Left colon (tissue), 2 donors: Measurements from ENCODE around the gene FSTL1. TPM values are rescaled to one million over a fixed set of nuclear protein-coding genes. Genes with fewer than 3 reads are reported as not detected.
A peak's percentile ranks its signal among the peaks of the same experiment; 100 is the strongest.
"Not testable (repeated sequence)": the region's sequence is repeated elsewhere in the genome, so short reads cannot be mapped to it uniquely, and the experiment has no call there.

ENCODE experiments used
- ATAC-seq: fragments of 200-7000 bp; cut with Tn5 transposase; one replicate; pipeline ENCODE4 v1.9.1; 2020; ENCODE audit warnings: mild to moderate bottlenecking, moderate library complexity
- DNase-seq, 2 donors: peaks; one replicate each; pipeline ENCODE4 v3.0.0-alpha.2; 2020
- intact Hi-C, 2 donors: fragments of 100-400 bp; cut with DNase I in 1 of 2; cut with micrococcal nuclease in 1 of 2; formaldehyde crosslinking; loops; one replicate each; pipeline versions ENCODE4 v1.11.2 to v1.14.0; 2022; cut with DNase I, micrococcal nuclease
- total RNA-seq, 2 donors: library from RNA; stranded (reverse); fragmentation: NEBNext Ultra II Directional; extraction: Animal tissue kit (Norgen Biotek cat#: 25700); gene quantifications; one replicate each; pipeline ENCODE4 v1.2.1, GENCODE V29; 2021
- donor health status: DM: no; HTN: no; CAD: no.
- donor health status: DM: yes; HTN: yes; CAD: no.

FSTL1 gene
- total RNA-seq, 2 donors from 2014 or later: 34.4 to 61.7 TPM

DNA sequence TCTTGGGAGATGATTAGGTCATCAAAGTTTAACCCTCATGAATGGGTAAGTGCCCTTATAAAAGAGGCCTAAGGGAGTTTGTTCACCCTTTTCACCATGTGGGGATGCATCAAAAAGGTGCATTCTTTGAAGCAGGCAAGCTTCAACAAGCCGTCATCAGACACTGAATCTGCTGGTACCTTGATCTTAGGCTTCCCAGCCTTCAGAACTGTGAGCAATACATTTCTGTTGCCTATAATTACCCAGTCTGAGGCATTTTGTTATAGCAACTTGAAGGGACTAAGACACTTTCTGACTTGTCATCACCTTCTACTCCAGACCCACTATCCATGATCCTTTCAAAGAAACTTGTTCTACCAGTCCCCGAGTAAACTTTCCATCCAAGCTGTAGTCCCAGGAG, 57.0 kb downstream of the FSTL1 start:
- DNase-seq (no peak), ATAC-seq (no peak)
- intact Hi-C loops: no loop called here

DNA sequence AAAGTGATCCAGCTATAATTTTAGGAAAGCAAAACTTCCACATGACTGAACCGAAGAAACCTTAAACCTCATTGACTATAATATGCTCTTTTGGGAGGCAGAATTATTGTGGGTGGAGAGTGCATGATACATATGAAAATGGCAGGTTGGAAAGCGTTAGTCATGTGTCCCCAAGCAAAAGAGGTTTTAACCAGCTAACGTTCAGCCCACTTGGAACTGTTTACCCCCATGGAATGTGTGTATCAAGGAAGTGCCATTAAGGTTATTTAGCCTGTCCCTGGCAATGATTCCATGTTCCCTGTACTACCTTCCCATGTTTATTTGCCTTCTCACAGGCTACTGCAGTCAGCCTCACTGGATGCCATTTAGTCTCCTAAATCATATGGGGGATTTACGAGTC, 57.5 kb downstream of the FSTL1 start:
- intact Hi-C loops: no loop called here
- DNase-seq (no peak), ATAC-seq (no peak)

DNA sequence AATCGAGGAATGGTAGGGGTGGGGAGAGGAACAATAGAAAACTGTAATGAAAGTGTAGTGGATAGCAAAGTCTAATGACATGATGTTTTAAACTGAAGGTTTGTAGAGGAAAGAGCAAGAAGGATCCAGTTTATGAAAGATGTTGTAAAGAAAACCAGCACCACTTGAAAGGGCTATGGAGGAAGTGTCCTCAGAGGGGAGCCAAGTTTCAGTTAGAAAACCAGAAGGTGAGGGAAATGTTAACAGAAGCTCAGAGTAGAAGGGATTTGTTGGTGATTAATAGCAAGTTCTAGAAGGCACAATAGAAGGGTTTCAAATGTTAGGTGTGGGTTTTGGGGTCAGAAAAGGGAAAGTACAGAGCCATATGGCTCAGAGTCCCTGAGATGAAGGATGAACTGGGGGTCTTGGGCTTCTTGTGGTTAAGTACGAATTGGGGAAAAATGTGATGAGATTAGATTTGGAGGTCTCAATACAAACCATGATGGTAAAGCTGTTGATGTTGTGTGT, 67.8 kb downstream of the FSTL1 start:
- ATAC-seq (no peak), DNase-seq (no peak)
- intact Hi-C loops: no loop called here

DNA sequence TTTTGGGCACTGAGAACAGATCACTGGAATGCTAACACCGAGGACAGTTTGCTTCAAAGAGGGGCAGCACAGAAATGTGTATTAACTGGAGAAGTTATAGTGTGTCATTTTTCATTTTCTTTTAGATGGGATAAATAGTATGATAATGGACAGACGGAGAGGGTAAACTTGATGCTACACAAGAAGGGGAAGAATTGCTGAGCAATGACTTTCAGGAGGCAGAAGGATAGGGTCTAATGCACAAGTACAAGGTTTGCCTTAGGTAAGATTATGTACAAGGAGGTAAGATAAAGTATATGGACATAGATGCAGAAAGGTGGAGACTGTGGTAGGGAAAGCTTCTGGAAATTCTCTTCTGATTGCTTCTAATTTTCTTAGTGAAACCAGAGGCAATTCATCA, 69.3 kb downstream of the FSTL1 start:
- ATAC-seq: no peak
- intact Hi-C loops: no loop called here
- no peak for DNase-seq

DNA sequence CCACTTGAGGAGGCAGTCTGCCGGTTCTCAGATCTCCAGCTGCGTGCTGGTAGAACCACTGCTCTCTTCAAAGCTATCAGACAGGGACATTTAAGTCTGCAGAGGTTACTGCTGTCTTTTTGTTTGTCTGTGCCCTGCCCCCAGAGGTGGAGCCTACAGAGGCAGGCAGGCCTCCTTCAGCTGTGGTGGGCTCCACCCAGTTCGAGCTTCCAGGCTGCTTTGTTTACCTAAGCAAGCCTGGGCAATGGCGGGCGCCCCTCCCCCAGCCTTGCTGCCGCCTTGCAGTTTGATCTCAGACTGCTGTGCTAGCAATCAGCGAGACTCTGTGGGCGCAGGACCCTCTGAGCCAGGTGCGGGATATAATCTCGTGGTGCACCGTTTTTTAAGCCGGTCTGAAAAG, 72.8 kb downstream of the FSTL1 start:
- DNase-seq, intact Hi-C loops, ATAC-seq: not testable (repeated sequence)

DNA sequence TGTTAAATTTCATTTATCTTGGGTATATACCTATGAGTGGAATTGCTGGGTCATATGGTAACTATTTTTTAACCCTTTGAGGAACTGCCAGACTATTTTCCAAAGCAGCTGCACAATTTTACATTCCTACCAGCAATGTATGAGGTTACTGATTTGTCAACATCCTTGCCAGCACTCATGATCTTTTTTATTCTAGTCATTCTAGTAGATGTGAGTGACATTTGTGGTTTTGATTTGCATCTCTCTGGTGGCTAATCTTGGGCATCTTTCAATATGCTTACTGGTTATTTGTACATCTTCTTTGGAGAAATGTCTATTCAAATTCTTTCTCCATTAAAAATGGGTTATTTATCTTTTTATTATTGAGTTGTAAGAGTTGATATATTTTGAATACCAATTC, 80.3 kb downstream of the FSTL1 start:
- ATAC-seq: no peak
- intact Hi-C loops: no loop called here
- no peak for DNase-seq

DNA sequence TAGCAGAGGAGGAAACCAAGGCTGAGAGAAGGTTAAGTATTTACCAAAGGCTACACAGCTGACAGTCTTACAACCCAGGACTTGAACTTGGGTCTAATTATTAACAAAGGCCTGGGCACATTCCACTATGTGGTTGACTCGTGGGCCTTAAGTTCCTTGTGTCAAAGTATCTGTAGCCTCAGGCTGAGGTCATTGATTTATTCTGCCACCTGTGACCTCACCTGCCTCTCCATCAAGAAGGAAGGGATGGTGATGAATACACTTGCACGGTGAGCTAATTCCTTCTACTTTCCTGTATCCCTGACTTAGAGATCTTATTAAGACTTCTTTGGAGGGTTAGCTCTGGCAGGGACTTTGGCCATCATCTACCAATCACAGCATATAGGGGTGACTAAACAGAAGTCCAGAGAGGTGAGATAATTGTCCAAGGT, 81.7 kb downstream of the FSTL1 start:
- no peak for ATAC-seq
- intact Hi-C loops: no loop called here
- DNase-seq: no peak

DNA sequence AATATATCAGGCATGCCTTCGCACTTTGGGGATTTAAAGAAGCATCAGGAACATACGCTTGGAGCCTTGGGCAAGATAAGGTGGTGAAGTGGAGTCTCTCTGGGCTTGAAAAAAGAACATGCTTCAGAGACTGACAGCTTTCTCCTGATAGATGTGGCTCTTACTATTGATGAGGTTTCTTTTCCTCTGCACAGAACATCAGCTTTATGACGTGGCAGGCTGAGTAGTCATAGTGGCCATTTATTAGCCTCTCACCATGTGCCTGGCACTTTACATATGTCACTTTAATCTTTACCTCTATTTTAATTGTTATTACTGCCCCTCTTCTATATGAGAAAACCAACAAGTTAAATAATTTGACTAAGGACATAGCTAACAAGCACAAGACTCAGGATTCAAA, 82.6 kb downstream of the FSTL1 start:
- DNase-seq: no peak
- intact Hi-C loops: no loop called here
- no peak for ATAC-seq

DNA sequence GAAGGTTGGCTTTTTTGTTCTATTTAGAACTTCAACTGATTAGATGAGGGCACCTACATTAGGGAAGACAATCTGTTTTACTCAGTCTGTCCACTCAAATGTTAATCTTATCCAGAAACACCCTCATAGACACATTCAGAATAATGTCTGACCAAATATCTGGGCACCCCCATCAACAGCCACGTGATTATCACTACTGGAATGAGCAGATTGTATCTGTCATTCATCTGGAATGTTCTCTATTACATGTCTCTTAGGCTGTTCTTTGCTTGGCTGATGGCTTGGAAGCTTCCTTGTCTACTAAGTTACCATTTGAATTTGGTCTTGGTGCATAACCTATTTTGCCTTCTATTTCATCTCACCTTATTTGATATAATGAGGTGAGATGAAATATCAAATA, 86.0 kb downstream of the FSTL1 start:
- ATAC-seq (no peak), DNase-seq (no peak)
- intact Hi-C loops: no loop called here

DNA sequence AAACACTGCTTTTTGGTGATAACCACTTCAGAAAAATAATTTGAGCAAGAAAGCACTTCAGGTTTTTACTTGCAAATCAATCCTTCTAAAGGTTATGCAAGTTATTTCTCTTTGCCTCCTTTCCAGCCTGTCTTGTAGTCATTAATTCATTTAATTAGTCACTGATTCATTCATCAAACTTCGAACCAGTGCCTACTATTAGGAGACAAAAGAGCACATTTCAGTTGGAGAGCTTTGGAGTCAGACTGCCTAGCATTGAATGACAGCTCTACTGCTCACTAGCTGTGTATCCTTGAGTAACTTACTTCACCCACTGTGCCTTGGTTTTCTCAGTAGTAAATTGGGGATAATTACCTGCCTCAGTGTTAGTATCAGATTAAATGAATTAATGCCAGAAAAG, 86.7 kb downstream of the FSTL1 start:
- no peak for DNase-seq
- ATAC-seq: no peak
- intact Hi-C loops: no loop called here

DNA sequence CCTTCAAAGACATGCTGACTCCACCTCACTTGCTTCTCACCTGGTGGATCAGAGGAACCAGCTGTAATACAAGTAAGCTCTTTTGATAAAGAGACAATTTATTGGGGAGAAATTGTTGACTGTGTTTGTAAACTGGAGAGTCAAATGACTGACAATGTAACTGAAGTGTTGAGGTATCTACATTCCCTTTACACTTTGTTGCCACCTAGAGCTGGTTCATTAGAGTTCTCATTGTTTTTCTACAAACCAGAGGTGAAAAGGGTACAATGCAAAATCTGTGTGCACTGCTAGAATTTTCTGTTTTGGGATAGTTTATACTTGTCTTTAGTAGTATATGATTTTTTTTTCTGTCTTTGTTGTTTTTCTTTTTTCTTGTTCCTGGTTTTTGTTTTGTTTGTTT, 93.0 kb downstream of the FSTL1 start:
- intact Hi-C loops: no loop called here
- no peak for ATAC-seq
- DNase-seq: no peak

DNA sequence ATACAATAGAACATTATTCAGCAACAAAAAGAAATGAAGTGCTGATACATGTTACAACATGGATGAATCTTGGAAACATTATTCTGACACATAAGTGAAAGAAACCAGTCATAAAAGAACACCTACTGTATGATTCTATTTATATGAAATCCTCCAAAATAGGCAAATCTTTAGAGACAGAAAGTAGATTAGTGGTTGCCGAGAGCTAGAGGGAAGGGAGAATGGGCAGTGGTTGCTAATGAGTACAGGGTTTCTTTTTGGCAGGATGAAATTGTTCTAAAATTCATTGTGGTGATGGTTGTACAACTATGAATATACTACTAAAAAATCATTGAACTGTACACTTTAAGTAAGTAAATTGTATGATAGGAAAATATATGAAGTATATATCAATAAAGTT, 95.3 kb downstream of the FSTL1 start:
- intact Hi-C loops: no loop called here
- ATAC-seq (no peak), DNase-seq (no peak)

DNA sequence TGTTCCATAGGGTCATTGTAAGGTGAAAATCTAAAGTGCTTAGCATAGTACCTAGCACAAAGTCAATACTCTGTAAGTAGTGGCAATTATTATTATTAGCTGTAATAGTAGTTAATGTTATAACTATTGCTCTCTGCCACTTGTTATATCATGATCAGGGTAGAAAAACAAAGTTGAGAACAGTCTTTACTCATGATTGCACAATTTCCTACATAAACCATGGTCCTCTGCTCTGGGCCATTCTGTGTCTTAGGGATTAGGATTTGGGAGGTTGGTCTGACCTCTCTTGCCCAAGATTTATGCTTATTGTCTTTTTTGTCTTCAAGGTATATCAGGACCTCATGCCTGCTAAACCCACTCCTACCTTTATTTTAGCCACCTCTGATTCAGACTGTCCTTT, 97.3 kb downstream of the FSTL1 start:
- intact Hi-C loops: no loop called here
- ATAC-seq (no peak), DNase-seq (no peak)

DNA sequence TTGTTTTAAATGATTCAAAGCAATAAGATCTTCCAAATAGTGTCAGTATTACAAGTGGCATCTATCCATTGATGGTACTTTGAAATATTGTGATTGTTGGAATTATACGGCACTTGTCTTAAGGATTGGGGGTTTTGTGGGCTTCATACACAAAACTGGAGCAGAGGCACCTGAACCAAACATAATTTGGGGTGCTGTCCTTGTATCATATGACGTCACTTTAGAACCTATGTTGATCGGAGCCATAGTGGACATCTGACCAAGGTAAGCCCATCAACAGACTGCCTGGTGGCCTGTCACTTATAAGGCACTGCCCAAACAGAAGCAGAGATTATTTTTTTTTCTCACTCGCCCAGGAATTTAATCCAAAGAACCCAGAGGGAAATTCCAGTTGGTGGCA, 98.8 kb downstream of the FSTL1 start:
- DNase-seq (no peak), ATAC-seq (no peak)
- intact Hi-C loops: no loop called here

DNA sequence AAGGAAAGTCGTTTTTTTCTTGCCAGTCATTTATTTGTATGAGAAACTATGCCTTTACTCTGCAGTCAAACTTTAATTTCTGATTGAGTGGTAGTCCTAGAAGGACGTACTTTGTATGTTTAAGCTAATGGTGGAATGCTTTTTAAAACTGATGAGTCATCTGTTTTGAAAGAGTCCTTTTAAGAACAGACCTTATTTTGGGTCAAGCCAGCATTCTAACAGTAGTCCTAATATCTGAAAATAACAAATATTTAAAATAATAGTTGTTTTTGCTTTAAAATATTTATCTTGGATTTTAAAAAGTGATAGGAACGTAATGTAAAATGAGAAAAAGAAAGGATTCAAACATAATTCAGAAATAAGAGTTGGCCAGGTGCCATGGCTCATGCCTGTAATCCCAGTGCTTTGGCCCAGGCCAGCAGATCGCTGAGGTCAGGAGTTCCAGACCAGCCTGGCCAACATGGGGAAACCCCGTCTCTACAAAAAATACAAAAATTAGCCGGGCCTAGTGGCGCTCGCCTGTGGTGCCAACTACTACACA, 100.3 kb downstream of the FSTL1 start:
- intact Hi-C loops: no loop called here
- DNase-seq: peak in 1 of 2 donors; percentile 12
- ATAC-seq: no peak

DNA sequence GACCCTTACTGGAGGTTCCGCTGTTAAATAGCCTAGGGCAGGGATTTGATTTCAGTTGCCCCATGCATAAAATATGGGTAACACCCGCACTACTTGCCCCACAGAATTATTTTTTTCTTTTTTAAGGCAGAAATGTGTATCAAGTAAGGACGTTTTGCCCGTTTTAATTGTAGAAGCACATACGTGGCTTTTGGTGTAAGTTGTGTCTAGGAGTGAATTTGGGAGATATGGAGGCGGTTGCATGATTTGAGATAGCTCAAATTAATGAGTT, 101.0 kb downstream of the FSTL1 start:
- DNase-seq (no peak), ATAC-seq (no peak)
- intact Hi-C loops: no loop called here

DNA sequence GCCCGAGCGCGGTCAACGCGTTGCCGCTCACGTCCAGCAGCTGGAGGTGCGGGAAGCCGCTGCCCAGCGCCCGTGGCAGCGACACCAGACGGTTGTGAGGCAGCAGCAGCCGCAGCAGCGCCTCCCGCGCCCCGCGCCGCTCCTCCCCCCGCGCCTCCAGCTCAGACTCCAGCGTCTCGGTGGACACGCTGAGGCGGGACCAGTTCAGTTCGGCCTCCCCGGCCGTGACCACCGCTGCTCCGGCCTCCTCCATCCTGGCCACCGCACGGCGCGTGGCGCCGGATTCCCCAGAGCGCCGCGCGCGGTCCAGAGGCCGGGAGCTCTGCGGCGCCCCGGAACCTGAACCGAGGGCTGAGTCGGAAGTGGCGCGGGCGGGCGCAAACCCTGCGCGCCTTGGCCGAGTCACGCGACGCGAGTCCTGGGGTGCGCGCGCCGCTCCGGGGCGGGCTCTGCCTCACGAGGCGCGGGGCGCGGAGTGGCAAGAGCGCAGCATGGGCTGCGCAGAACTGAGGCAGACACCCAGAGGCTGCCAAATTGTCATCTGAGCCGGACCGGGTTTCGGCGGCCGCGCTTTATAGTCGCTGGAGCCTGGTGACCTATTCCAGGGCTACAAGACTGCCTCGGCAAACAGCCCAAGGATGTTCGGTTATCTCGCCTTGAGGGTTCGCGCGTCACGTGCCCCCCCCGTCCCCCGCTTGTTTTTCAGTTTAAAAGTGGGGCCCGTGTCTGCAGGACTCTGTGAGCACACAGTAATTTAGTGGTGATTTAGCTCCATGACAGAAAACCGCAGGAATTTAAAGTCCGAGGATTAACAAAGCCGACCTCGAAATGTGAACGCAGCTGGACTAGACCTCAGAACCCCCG, 101.6 kb downstream of the FSTL1 start, which contains the start of gene LRRC58:
Gene LRRC58, minus strand, starts transcription at position 364 of the 864 bp plus-strand sequence. Its CDS starts 111 bp downstream, at position 253.
- peak; percentile 94 for ATAC-seq
- DNase-seq: peak; percentile 86 to 94
- intact Hi-C loops: no loop called here

DNA sequence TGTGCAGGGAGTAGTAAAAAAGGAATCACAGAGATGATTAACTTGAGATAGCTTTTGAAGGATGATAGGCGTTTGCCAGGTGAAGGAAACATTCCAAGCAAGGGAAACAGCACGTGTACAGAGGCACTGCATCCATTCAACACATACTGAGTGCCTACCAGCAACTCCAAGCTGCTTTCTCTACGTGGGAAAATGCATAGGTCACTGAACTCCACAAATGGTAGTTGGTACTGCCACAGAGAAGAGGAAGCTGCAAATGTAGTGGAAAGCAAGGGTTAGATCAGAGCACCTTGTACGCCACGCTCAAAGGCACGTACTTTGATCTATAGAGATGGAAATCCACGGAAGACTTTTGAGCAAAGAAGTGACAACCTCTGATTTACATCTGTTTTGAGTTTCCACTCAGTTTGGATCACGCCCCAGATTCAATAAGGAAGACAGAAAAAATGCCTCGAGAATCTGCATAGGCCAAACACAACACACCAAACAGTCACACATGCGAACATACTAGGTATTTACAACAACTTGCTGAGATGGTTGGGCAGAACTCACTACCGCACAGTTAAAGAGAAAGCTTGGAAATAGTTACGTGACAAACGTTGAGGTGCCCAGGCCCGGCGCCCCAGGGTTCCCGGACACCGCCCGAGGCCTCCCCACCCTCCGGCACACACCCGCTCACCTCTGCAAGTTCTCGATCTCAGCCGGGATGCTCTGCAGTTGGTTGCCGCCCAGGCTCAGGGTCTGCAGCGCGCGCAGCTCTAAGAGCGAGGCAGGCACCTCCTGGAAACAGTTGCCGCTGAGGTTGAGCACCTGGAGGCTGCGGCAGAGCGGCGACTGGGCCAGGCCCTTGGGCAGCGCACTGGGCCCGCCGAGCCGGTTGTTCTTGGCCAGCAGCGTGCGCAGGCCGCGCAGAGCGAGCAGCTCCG, 102.5 kb downstream of the FSTL1 start:
- DNase-seq: peak in 1 of 2 donors; percentile 55
- intact Hi-C loops: no loop called here
- ATAC-seq: peak; percentile 61

DNA sequence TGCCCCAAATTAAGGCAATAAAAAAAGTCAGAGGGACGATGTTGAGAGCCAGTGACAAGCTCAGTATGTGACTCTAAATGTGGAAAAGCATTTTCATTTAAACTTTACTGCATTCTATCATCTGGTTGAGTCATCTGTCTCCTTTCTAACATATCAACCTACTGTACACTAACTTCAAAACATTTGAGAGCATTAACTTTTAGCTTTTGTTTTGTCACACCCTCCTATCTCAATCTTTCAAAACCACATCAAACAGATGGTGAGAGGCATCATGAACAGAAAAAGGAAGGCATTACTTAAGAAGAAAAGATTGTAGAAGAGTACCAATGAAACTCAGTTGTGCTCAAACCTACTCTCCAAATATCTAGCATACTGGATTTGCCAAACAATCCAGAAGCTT, 106.4 kb downstream of the FSTL1 start:
- ATAC-seq (no peak), DNase-seq (no peak)
- intact Hi-C loops: no loop called here
